ENCODE measurements around the gene PRSS33.

GRCh38 chr16:2741168-2741567 lies 46.2 kb downstream of the PRSS33 start:
- TF ChIP-seq POLR2A (IDR thresholded peaks at IDR 0.05; ENCODE audit: low read length) = no peak
- no peak for TF ChIP-seq GATA1 (IDR thresholded peaks at IDR 0.05; ENCODE audit: low read depth, low read length)

Measured in erythroblast (primary cell).